Lung (tissue), 12 donors: ENCODE measurements around the gene CEP85L. TPM values are rescaled to one million over a fixed set of nuclear protein-coding genes. Genes with fewer than 3 reads are reported as not detected.

Source experiments
- ATAC-seq: fragments of 200-7000 bp; cut with Tn5 transposase; one replicate; pipeline ENCODE4 v1.9.1; 2020; ENCODE audit warnings: moderate number of reproducible peaks; ENCODE audit not compliant: insufficient read depth, low FRiP score
- DNase-seq, 3 donors: peaks; one replicate each; pipeline ENCODE4 v3.0.0-alpha.2; 2013 to 2017
- H3K27ac ChIP-seq, 2 donors: one replicate each; pipeline ENCODE4 v1.5.1; 2013; ENCODE audit warnings: mild to moderate bottlenecking in 2 of 2, moderate library complexity in 2 of 2, control low read depth in 1 of 2, inconsistent platforms in 1 of 2, low read depth in 1 of 2, low read length in 1 of 2
- H3K27me3 ChIP-seq, 3 donors: one replicate each; pipeline ENCODE4 v1.5.1; 2013; ENCODE audit warnings: low read length in 2 of 3; ENCODE audit not compliant: control insufficient read depth in 3 of 3, insufficient read depth in 3 of 3
- H3K36me3 ChIP-seq, 4 donors: one replicate each; pipeline ENCODE4 v1.5.1; 2013; ENCODE audit warnings: low read length in 4 of 4, mild to moderate bottlenecking in 1 of 4, moderate library complexity in 1 of 4; ENCODE audit not compliant: control insufficient read depth in 4 of 4, insufficient read depth in 4 of 4
- H3K4me1 ChIP-seq, 5 donors: one replicate each; pipeline ENCODE4 v1.5.1; 2013; ENCODE audit warnings: low read length in 5 of 5, mild to moderate bottlenecking in 2 of 5, moderate library complexity in 1 of 5; ENCODE audit not compliant: control insufficient read depth in 5 of 5, insufficient read depth in 5 of 5
- H3K4me3 ChIP-seq: one replicate; pipeline ENCODE4 v1.5.1; 2013; ENCODE audit warnings: mild to moderate bottlenecking, control low read depth, moderate library complexity
- H3K9ac ChIP-seq, 2 donors: one replicate each; pipeline ENCODE4 v1.5.1; 2013; ENCODE audit warnings: low read length in 2 of 2, control low read depth in 1 of 2; ENCODE audit not compliant: insufficient read depth in 1 of 2
- H3K9me3 ChIP-seq, 4 donors: one replicate each; pipeline ENCODE4 v1.5.1; 2013; ENCODE audit warnings: low read length in 3 of 4, mild to moderate bottlenecking in 1 of 4, moderate library complexity in 1 of 4; ENCODE audit not compliant: control insufficient read depth in 4 of 4, insufficient read depth in 3 of 4
- CTCF ChIP-seq: IDR thresholded peaks from 2 replicates; pipeline ENCODE4 v1.5.1; 2012; ENCODE audit warnings: mild to moderate bottlenecking; ENCODE audit errors: control extremely low read depth, extremely low read depth
- WGBS, 2 donors: extraction: QIAGEN DNeasy Blood & Tissue Kit; methylation state at CpG; one replicate each; pipeline ENCODE4 v1.1.7; 2013; 5-methylcytosine and 5-hydroxymethylcytosine counted together
- polyA plus RNA-seq, 2 donors: library from polyadenylated mRNA; stranded (reverse); fragments of 200-250 nt; gene quantifications; one replicate each; pipeline ENCODE4 v1.2.1, GENCODE V29; 2013
- total RNA-seq, 2 donors: library from RNA; depleted of rRNA in 1 of 2; stranded (reverse); fragments of >200 nt in 1 of 2; gene quantifications; one replicate each; pipeline ENCODE4 v1.2.1, GENCODE V29; 2014 to 2021
- donor health status: control.
- donor health status: control.
- donor health status: Bipolar disorder and iron deficiency.
- donor health status: healthy.
- donor health status: DM: yes; HTN: yes; CAD: no.

Gene CEP85L
- total and polyA plus RNA-seq, 4 donors = 1.3 to 40.8 (median 7.1) TPM

GRCh38 chr6:118535176-118535844 lies 116.1 kb downstream of the CEP85L start:
- ATAC-seq (no peak), DNase-seq (no peak)
- Histone ChIP-seq H3K4me3 (no peak overlapping the region), H3K9me3 (peaks cover 0 to 1% (median 0%) of the 10 kb centered on the region in 4 donors), H3K4me1 (peaks cover 0 to 7% (median 5%) of the 10 kb centered on the region in 5 donors), H3K9ac (no peak overlapping the region), H3K27me3 (no peaks in the 10 kb centered on the region), H3K27ac (peak overlapping the region in 1 of 2 donors; percentile 1), H3K36me3 (peaks cover 0 to 3% (median 0%) of the 10 kb centered on the region in 4 donors)
- 88 to 99% methylated on average over 6 of the region's 6 CpGs for WGBS, 2 donors
- TF ChIP-seq CTCF = no peak

GRCh38 chr6:118530942-118531341 lies 120.4 kb downstream of the CEP85L start:
- Histone ChIP-seq H3K27me3 (no peaks in the 10 kb centered on the region), H3K27ac (no peak overlapping the region), H3K4me1 (peaks cover 0 to 19% (median 6%) of the 10 kb centered on the region in 5 donors), H3K36me3 (peaks cover 0 to 3% (median 0%) of the 10 kb centered on the region in 4 donors), H3K9ac (no peak overlapping the region), H3K4me3 (no peak overlapping the region), H3K9me3 (peaks cover 0 to 1% (median 0%) of the 10 kb centered on the region in 4 donors)
- ATAC-seq = no peak
- TF ChIP-seq CTCF = no peak
- 90 to 96% methylated on average over 2 of the region's 2 CpGs for WGBS, 2 donors
- no peak for DNase-seq

GRCh38 chr6:118529756-118530155 lies 121.6 kb downstream of the CEP85L start:
- peaks cover 0 to 25% (median 12%) of the 10 kb centered on the region in 5 donors for H3K4me1 ChIP-seq
- no peaks in the 10 kb centered on the region for H3K36me3 ChIP-seq
- no peak overlapping the region for H3K9ac ChIP-seq
- no peak for DNase-seq
- H3K4me3 ChIP-seq = no peak overlapping the region
- WGBS, 2 donors = 87 to 94% methylated on average over 2 of the region's 2 CpGs
- no peaks in the 10 kb centered on the region for H3K27me3 ChIP-seq
- TF ChIP-seq CTCF = no peak
- peaks cover 0 to 1% (median 0%) of the 10 kb centered on the region in 4 donors for H3K9me3 ChIP-seq
- ATAC-seq = no peak
- no peak overlapping the region for H3K27ac ChIP-seq
